ENCODE results near the gene CACHD1.
"Not testable (repeated sequence)": the region's sequence is repeated elsewhere in the genome, so short reads cannot be mapped to it uniquely, and the experiment has no call there.

The CACHD1 gene

GRCh38 chr1:64712049-64712448 is 242.1 kb downstream of the CACHD1 start:
- peaks cover 5% of the 10 kb centered on the region for H3K27me3 Mint-ChIP-seq
- ATAC-seq: no peak
- no peak overlapping the region for H3K27ac Mint-ChIP-seq
- H3K4me3 Mint-ChIP-seq: no peak overlapping the region
- DNase-seq: no peak
- H3K4me1 Mint-ChIP-seq: no peaks in the 10 kb centered on the region
- H3K9me3 Mint-ChIP-seq: no peaks in the 10 kb centered on the region

DNA sequence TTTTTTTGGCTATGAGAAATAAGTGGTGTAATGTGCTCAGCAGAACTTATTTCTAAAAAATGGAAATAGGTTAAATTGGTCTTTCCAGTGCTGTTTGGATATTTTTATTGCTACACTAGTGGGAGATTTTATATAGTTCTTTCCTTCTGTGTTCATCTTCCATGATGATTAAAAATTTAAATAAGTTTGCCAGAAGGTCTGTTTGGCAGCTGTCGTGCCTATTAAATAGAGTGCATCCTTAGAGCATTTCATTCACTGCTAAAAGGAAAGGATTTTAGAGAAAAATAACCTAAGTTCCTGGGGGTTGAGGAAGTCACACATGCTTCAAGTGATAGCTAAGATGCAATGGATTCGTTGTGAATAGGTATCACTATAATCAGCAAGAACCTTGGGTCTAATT is 245.3 kb downstream of the CACHD1 start:
- H3K27ac Mint-ChIP-seq: no peak overlapping the region
- no peak for DNase-seq
- H3K4me3 Mint-ChIP-seq: no peak overlapping the region
- H3K27me3 Mint-ChIP-seq: peaks cover 19% of the 10 kb centered on the region
- H3K9me3 Mint-ChIP-seq: peaks cover 11 to 15% of the 10 kb centered on the region in 2 donors
- no peak for ATAC-seq
- H3K4me1 Mint-ChIP-seq: no peaks in the 10 kb centered on the region

- H3K9me3 Mint-ChIP-seq: peaks cover 11 to 15% of the 10 kb centered on the region in 2 donors
- no peak overlapping the region for H3K4me3 Mint-ChIP-seq
- H3K27me3 Mint-ChIP-seq: peaks cover 43% of the 10 kb centered on the region
- ATAC-seq (no peak), DNase-seq (no peak)
- H3K4me1 Mint-ChIP-seq: no peaks in the 10 kb centered on the region
- H3K27ac Mint-ChIP-seq: no peak overlapping the region
Measured at GRCh38 chr1:64721135-64721534, 251.2 kb downstream of the CACHD1 start.

DNA sequence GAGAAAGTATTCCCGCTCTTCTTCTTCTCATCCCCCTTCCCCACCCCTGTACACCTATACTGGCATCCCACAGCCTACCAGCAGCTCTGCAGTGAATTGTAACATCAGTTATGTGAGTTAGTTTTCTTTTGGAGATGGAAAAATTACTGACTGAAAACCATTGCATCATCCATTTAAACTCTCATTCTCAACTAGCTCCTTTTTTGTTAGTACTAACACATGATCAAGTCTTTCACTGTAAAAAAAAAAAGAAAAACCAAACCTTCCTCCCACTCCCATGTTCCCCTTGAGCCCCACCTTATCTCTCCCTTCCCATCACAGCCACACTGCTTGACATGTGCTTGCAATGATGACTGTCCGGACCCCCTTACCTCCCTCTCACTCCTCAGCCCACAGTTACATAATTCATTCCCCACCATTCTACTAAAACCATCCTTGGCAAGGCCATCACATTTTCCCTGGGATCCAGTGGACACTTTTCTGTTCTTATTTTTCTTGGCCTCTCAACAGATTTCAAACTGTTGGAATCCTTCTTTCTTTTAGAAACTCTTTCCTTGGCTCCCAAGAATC is 251.7 kb downstream of the CACHD1 start:
- no peak overlapping the region for H3K4me3 Mint-ChIP-seq
- H3K27me3 Mint-ChIP-seq: peaks cover 43% of the 10 kb centered on the region
- H3K27ac Mint-ChIP-seq: no peak overlapping the region
- ATAC-seq: no peak
- H3K4me1 Mint-ChIP-seq: no peaks in the 10 kb centered on the region
- H3K9me3 Mint-ChIP-seq: peaks cover 11 to 15% of the 10 kb centered on the region in 2 donors
- DNase-seq: no peak

DNA sequence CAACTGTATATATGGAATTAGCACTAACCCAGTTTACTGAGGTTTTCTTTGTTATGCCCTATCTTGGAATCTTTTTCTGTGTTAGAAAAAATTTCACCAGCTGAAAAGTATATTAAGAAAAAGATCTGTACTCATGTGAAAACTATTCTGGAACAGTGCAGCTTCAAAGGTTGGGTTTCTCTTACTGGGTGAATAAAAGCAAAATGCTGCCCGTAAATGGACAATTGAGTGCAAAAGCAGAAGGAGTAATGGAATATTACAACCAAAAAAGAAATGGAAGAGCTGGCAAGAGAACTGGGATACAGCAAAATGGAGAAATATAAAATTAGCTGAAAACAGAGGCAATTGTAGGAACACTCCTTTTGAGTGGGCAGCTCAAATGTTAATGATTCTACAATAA is 257.9 kb downstream of the CACHD1 start:
- ATAC-seq (no peak), DNase-seq (no peak)
- Mint-ChIP-seq H3K4me3 (no peak overlapping the region), H3K9me3 (no peaks in the 10 kb centered on the region), H3K4me1 (no peaks in the 10 kb centered on the region), H3K27me3 (peaks cover 6% of the 10 kb centered on the region), H3K27ac (no peak overlapping the region)

- DNase-seq (no peak), ATAC-seq (no peak)
- H3K9me3 Mint-ChIP-seq: peaks cover 0 to 7% of the 10 kb centered on the region in 2 donors
- H3K27ac Mint-ChIP-seq: no peak overlapping the region
- H3K4me1 Mint-ChIP-seq: no peaks in the 10 kb centered on the region
- H3K27me3 Mint-ChIP-seq: no peaks in the 10 kb centered on the region
- H3K4me3 Mint-ChIP-seq: no peak overlapping the region
Measured at GRCh38 chr1:64733581-64734286, 263.8 kb downstream of the CACHD1 start.

GRCh38 chr1:64734287-64734652 is 264.3 kb downstream of the CACHD1 start:
- peaks cover 0 to 7% of the 10 kb centered on the region in 2 donors for H3K9me3 Mint-ChIP-seq
- H3K27ac Mint-ChIP-seq: no peak overlapping the region
- no peaks in the 10 kb centered on the region for H3K4me1 Mint-ChIP-seq
- H3K27me3 Mint-ChIP-seq: peaks cover 3% of the 10 kb centered on the region
- DNase-seq (no peak), ATAC-seq (no peak)
- no peak overlapping the region for H3K4me3 Mint-ChIP-seq

DNA sequence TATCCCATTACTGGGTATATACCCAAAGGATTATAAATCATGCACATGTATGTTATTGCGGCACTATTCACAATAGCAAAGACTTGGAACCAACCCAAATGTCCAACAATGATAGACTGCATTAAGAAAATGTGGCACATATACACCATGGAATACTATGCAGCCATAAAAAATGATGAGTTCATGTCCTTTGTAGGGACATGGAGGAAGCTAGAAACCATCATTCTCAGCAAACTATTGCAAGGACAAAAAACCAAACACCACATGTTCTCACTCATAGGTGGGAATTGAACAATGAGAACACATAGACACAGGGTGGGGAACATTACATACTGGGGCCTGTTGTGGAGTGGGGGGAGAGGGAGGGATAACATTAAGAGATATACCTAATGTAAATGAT is 270.8 kb downstream of the CACHD1 start:
- Mint-ChIP-seq H3K27me3 (peaks cover 14% of the 10 kb centered on the region), H3K4me1 (peaks cover 19% of the 10 kb centered on the region)
- H3K4me3 Mint-ChIP-seq, H3K27ac Mint-ChIP-seq, DNase-seq, ATAC-seq, H3K9me3 Mint-ChIP-seq: not testable (repeated sequence)
